Subcutaneous adipose tissue (tissue), 4 donors: ENCODE measurements around the gene PLEKHG4B. TPM values are rescaled to one million over a fixed set of nuclear protein-coding genes. Genes with fewer than 3 reads are reported as not detected.

Experiments
- CTCF ChIP-seq: fragments of 450-650 bp; IDR thresholded peaks from one replicate; pipeline ENCODE4 v1.5.1; 2016; ENCODE audit warnings: low read depth, mild to moderate bottlenecking, control low read depth, antibody characterized with exemption, moderate library complexity
- total RNA-seq, 4 donors: library from RNA; depleted of rRNA; stranded (reverse); fragments of >200 nt; gene quantifications; one replicate each; pipeline ENCODE4 v1.1.0, GENCODE V29; 2016

PLEKHG4B gene
- total RNA-seq, 4 donors from 2014 or later = under 0.01 TPM; not detected in 3

GRCh38 chr5:78805-79149 lies 13.2 kb upstream of the PLEKHG4B start:
- no peak for TF ChIP-seq CTCF

- TF ChIP-seq CTCF = no peak
Measured at GRCh38 chr5:79263-79662, 12.7 kb upstream of the PLEKHG4B start.

GRCh38 chr5:79821-80220 lies 12.1 kb upstream of the PLEKHG4B start:
- TF ChIP-seq CTCF = no peak

GRCh38 chr5:81391-82021 lies 10.5 kb upstream of the PLEKHG4B start:
- TF ChIP-seq CTCF = no peak

- no peak for TF ChIP-seq CTCF
Measured at GRCh38 chr5:82097-82496, 9.9 kb upstream of the PLEKHG4B start.

- TF ChIP-seq CTCF = no peak
Measured at GRCh38 chr5:82570-82969, 9.4 kb upstream of the PLEKHG4B start.

- TF ChIP-seq CTCF = no peak
Measured at GRCh38 chr5:83029-83428, 8.9 kb upstream of the PLEKHG4B start.
